Esophagus muscularis mucosa (tissue), 3 donors: Measurements from ENCODE around the gene GNPNAT1.

ENCODE experiments used
- POLR2A ChIP-seq: fragments of 450-650 bp; IDR thresholded peaks from one replicate; pipeline ENCODE4 v1.6.1; 2017; ENCODE audit warnings: antibody characterized with exemption, moderate library complexity, mild to moderate bottlenecking, low read depth
- POLR2AphosphoS5 ChIP-seq, 2 donors: sonication (generic); formaldehyde crosslinking; IDR thresholded peaks; one replicate each; pipeline ENCODE4 v1.6.1; 2017; ENCODE audit warnings: antibody characterized with exemption in 2 of 2
- TF ChIP-seq, protein P1 (sequence below), 3 experiments: fragments of 200-600 bp in 2 of 3; fragments of 450-650 bp in 1 of 3; sonication (generic) in 2 of 3; IDR thresholded peaks; one replicate each; pipeline ENCODE4 v1.5.1; 2017 to 2019; ENCODE audit warnings: antibody characterized with exemption in 3 of 3, mild to moderate bottlenecking in 2 of 3, moderate library complexity in 1 of 3

DNA sequence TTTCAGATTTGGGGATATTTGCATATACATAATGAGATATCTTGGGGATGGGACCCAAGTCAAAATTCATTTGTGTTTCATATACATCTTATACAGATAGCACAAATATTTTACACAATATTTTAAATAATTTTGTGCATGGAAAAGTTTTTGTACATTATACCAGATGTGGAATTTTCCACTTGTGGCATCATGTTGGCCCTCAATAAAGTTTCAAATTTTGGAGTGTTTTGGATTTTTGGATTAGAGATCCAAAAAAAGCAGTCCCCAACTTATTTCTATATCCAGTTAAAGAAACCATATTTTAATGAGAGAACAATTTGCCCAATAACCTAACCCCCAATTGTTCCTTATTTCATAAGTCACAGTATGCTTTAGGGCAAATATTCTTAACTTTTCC lies 4.5 kb downstream of the GNPNAT1 start:
- TF ChIP-seq, protein P1, sequence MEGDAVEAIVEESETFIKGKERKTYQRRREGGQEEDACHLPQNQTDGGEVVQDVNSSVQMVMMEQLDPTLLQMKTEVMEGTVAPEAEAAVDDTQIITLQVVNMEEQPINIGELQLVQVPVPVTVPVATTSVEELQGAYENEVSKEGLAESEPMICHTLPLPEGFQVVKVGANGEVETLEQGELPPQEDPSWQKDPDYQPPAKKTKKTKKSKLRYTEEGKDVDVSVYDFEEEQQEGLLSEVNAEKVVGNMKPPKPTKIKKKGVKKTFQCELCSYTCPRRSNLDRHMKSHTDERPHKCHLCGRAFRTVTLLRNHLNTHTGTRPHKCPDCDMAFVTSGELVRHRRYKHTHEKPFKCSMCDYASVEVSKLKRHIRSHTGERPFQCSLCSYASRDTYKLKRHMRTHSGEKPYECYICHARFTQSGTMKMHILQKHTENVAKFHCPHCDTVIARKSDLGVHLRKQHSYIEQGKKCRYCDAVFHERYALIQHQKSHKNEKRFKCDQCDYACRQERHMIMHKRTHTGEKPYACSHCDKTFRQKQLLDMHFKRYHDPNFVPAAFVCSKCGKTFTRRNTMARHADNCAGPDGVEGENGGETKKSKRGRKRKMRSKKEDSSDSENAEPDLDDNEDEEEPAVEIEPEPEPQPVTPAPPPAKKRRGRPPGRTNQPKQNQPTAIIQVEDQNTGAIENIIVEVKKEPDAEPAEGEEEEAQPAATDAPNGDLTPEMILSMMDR (IDR thresholded peaks at IDR 0.05): no peak
- TF ChIP-seq POLR2A (no peak), POLR2AphosphoS5 (IDR thresholded peaks at IDR 0.05) (no peak)
